Measurements from ENCODE around the gene PRX.

The PRX gene

DNA sequence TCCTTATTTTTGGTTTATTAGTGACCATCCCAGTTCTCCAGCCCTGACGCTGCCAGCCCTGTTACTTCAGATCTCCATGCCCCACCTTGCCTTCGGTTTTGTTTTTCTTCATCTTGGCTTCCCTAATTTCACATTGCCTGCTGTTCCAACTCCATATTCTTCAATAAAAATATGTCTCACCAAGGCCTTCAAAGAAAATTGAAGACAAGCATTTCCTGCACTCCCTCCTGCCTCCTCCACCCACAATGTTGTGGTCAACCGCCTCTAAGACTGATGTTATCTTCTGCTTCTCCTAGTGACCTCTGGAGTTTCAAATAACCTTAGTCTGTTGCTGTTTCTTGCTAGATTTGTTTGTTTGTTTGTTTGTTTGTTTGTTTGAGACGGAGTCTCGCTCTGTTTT lies 50.1 kb downstream of the PRX start:
- peak; percentile 44 for DNase-seq

DNA sequence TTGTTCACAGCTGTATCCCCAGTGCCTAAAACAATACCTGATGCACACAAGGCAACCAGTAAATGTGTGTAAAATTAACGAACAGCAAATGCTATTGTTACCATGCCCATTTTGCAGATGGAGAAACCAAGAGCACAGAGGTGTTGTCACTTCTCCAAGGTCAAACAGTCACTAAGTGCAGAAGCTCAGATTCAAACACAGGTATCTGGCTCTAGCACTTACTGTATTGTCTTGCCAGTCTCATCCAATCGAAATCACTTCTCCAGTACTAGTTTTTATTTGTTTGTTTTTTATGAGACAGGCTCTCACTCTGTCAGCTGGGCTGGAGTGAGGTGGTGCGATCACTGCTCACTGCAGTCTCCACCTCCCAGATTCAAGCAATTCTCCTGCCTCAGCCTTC lies 51.0 kb downstream of the PRX start:
- peak; percentile 49 for DNase-seq

GRCh38 chr19:40360708-40361241 lies 52.4 kb downstream of the PRX start:
- DNase-seq = peak; percentile 74

DNA sequence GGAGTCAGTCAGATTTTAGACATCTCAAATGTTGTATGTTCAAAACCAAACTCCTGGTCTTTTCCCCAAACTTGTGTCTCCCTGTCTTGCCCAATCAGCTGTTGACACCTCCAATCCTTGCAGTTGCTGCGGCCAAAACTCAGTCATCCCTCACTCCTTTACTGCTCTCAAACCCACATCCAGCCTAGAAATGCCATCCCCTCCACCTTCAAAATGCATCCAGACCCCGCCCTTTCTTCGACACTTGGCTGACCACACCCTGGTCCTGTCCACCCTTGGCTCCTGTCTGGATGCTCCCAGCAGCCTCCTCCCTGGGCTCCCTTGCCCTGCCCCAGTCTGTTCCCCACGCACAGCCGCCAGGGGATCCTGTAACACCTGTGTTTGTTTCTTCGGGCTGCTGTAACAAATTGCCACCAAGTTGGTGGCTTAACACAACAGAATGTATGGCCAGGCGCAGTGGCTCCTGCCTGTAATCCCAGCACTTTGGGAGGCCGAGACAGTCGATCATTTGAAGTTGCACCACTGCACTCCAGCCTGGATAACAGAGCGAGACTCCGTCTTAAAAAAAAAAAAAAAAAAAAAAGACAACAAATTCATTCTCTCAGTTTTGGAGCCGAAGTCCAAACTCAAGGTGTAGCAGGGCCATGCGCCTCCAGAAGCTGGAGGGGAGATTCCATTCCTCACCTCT lies 53.0 kb downstream of the PRX start:
- DNase-seq = peak; percentile 51

DNA sequence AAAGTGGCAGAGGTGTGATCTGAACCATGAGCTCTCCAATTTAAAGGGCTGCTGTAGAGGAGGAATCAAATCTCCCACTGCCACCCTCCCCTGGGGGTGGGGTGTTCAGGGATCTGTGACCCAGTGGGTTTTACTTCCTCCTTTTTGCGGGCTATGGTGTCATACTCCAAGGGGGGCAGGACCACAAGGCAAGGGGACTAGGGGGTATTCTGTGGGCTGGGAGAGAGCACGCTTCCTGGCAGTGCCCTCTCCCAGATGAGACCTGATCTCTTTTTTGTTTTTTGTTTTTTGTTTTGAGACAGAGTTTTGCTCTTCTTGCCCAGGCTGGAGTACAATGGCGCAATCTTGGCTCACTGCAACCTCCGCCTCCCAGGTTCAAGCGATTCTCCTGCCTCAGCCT lies 54.4 kb downstream of the PRX start:
- DNase-seq = no peak

DNA sequence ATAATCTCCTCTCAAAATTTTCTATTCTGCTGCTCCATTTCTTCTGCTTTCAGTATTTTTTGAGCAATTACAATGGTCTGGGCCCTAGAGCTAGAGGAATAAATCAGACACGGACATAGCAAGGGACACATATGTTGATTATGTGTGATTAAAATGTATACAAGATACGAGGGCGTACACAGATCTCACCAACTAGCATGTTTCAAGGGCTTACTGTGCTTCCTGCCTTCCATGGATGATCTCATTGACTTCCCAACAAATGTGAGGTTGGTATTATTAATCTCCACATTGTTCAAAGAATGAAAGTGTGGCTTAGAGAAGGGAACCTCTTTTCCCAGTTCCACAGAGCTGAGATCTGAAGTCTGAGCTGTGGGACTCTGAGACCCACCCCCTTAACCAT lies 55.5 kb downstream of the PRX start:
- DNase-seq = no peak

GRCh38 chr19:40356681-40357595 lies 56.2 kb downstream of the PRX start:
- no peak for DNase-seq

GRCh38 chr19:40355975-40356680 lies 57.0 kb downstream of the PRX start:
- DNase-seq = no peak

DNA sequence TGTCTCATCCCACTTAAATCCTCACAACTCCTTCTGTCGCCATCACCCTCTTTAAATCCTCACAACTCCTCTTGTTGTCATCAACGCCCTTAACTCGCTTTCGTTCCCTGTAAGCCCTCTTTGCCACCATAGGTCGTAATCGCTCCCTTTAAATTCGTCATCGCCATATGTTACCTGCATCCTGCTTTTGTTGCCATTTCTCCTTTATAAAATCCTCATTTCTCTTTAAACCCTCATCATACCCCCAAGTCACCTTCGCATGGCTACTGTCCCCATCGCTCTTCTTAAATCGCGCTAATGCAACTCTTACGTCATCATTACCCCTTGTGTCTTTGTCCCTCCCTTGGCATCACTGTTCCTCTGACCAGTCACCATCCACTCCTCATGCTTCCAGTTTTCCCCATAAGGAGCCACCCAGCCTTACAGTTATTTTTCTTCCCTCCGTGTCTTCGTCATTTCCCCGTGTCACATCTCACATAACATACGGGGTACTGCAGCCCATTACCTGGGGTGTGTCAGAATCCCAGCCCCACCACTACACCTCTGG lies 64.1 kb downstream of the PRX start:
- DNase-seq = no peak

GRCh38 chr19:40348125-40348913 lies 64.9 kb downstream of the PRX start, which contains the start of the genes C19orf47 and PLD3:
C19orf47 (minus strand) TSS chr19:40348397; CDS start chr19:40341857, 6,540 bp downstream.
PLD3 (plus strand) TSS chr19:40348695; CDS start chr19:40366484, 17,789 bp downstream.
- DNase-seq = peak; percentile 100

- DNase-seq = no peak
Observed at GRCh38 chr19:40344422-40344821, 68.8 kb downstream of the PRX start.
